ENCODE data around the gene TRMT1.
"Not testable (repeated sequence)": the region's sequence is repeated elsewhere in the genome, so short reads cannot be mapped to it uniquely, and the experiment has no call there.

Gene TRMT1

GRCh38 chr19:13116282-13117175 is at the start of gene TRMT1:
TSS of gene TRMT1 (minus strand) at chr19:13116740. CDS start at chr19:13116399, 341 bp downstream.
- DNase-seq (ENCODE audit: low read depth), result peak; percentile 82

GRCh38 chr19:13166151-13166550 is 49.6 kb upstream of the TRMT1 start:
- DNase-seq (ENCODE audit: low read depth), result not testable (repeated sequence)

GRCh38 chr19:13165162-13165997 is 48.8 kb upstream of the TRMT1 start:
- no peak for DNase-seq (ENCODE audit: low read depth)

GRCh38 chr19:13164343-13165161 is 48.0 kb upstream of the TRMT1 start:
- DNase-seq (ENCODE audit: low read depth), result no peak

- no peak for DNase-seq (ENCODE audit: low read depth)
Observed at GRCh38 chr19:13163609-13164342, 47.2 kb upstream of the TRMT1 start.

- DNase-seq (ENCODE audit: low read depth), result no peak
Observed at GRCh38 chr19:13162724-13163608, 46.4 kb upstream of the TRMT1 start.

GRCh38 chr19:13160557-13160956 is 44.0 kb upstream of the TRMT1 start:
- no peak for DNase-seq (ENCODE audit: low read depth)

- DNase-seq (ENCODE audit: low read depth), result no peak
Observed at GRCh38 chr19:13159713-13160112, 43.2 kb upstream of the TRMT1 start.

- no peak for DNase-seq (ENCODE audit: low read depth)
Observed at GRCh38 chr19:13155472-13156359, 39.2 kb upstream of the TRMT1 start.

GRCh38 chr19:13154911-13155471 is 38.5 kb upstream of the TRMT1 start:
- no peak for DNase-seq (ENCODE audit: low read depth)

- no peak for DNase-seq (ENCODE audit: low read depth)
Observed at GRCh38 chr19:13154241-13154778, 37.8 kb upstream of the TRMT1 start.

GRCh38 chr19:13153569-13154240 is 37.2 kb upstream of the TRMT1 start:
- no peak for DNase-seq (ENCODE audit: low read depth)

- no peak for DNase-seq (ENCODE audit: low read depth)
Observed at GRCh38 chr19:13152974-13153568, 36.5 kb upstream of the TRMT1 start.

- DNase-seq (ENCODE audit: low read depth), result no peak
Observed at GRCh38 chr19:13152356-13152973, 35.9 kb upstream of the TRMT1 start.

GRCh38 chr19:13151605-13152355 is 35.2 kb upstream of the TRMT1 start:
- no peak for DNase-seq (ENCODE audit: low read depth)

GRCh38 chr19:13150931-13151604 is 34.5 kb upstream of the TRMT1 start:
- no peak for DNase-seq (ENCODE audit: low read depth)

All from HS-27A (cell line).